Nephron progenitor cell (in vitro differentiated cells): Measurements from ENCODE around the gene SCT.
A peak's percentile ranks its signal among the peaks of the same experiment; 100 is the strongest.

ENCODE experiments used
- DNase-seq: peaks from one replicate; pipeline ENCODE4 v3.0.0; 2021
- H3K27ac Mint-ChIP-seq: 2 replicates; pipeline ENCODE4 v1.8.0; 2021; ENCODE audit warnings: mild to moderate bottlenecking, moderate library complexity, mixed read lengths
- H3K27me3 Mint-ChIP-seq: 2 replicates; pipeline ENCODE4 v1.8.0; 2021; ENCODE audit warnings: mild to moderate bottlenecking, low read depth, mixed read lengths; ENCODE audit not compliant: poor library complexity
- H3K36me3 Mint-ChIP-seq: 2 replicates; pipeline ENCODE4 v1.8.0; 2021; ENCODE audit warnings: low read depth, mixed read lengths
- H3K4me1 Mint-ChIP-seq: 2 replicates; pipeline ENCODE4 v1.8.0; 2021; ENCODE audit warnings: mixed read lengths
- H3K4me3 Mint-ChIP-seq: 2 replicates; pipeline ENCODE4 v1.8.0; 2021; ENCODE audit warnings: mild to moderate bottlenecking, moderate library complexity, mixed read lengths
- H3K9me3 Mint-ChIP-seq: 2 replicates; pipeline ENCODE4 v1.8.0; 2021; ENCODE audit warnings: mild to moderate bottlenecking, moderate library complexity, mixed read lengths
- CTCF ChIP-seq: fragments of 200-600 bp; sonication (generic); IDR thresholded peaks from 2 replicates; pipeline ENCODE4 v1.5.0; 2021; ENCODE audit warnings: antibody characterized with exemption

Gene SCT

GRCh38 chr11:581342-581741 lies 45.6 kb downstream of the SCT start:
- H3K9me3 Mint-ChIP-seq: no peaks in the 10 kb centered on the region

GRCh38 chr11:579830-580601 lies 47.0 kb downstream of the SCT start:
- no peak for DNase-seq
- peak overlapping the region; percentile 87 for H3K27ac Mint-ChIP-seq
- H3K4me3 Mint-ChIP-seq: peak overlapping the region; percentile 53
- no peak for TF ChIP-seq CTCF
- peaks cover 39% of the 10 kb centered on the region for H3K4me1 Mint-ChIP-seq
- H3K36me3 Mint-ChIP-seq: peaks cover 11% of the 10 kb centered on the region
- no peaks in the 10 kb centered on the region for H3K9me3 Mint-ChIP-seq
- H3K27me3 Mint-ChIP-seq: peaks cover 2% of the 10 kb centered on the region

More at GRCh38 chr11:581342-581741, 45.6 kb downstream of the SCT start:
- Mint-ChIP-seq H3K27me3 (no peaks in the 10 kb centered on the region), H3K4me1 (peaks cover 36% of the 10 kb centered on the region), H3K36me3 (peaks cover 14% of the 10 kb centered on the region), H3K27ac (peak overlapping the region; percentile 97), H3K4me3 (peak overlapping the region; percentile 28)
- no peak for TF ChIP-seq CTCF
- no peak for DNase-seq

- Mint-ChIP-seq H3K27ac (peak overlapping the region; percentile 32), H3K4me1 (peaks cover 55% of the 10 kb centered on the region), H3K36me3 (peaks cover 11% of the 10 kb centered on the region), H3K4me3 (peak overlapping the region; percentile 90), H3K27me3 (peaks cover 4% of the 10 kb centered on the region), H3K9me3 (no peaks in the 10 kb centered on the region)
- no peak for DNase-seq
- TF ChIP-seq CTCF: no peak
These were observed 48.5 kb downstream of the SCT start for GRCh38 chr11:578276-579035.

GRCh38 chr11:577611-577894 lies 49.4 kb downstream of the SCT start:
- peak overlapping the region; percentile 90 for H3K4me3 Mint-ChIP-seq
- no peak for TF ChIP-seq CTCF
- DNase-seq: no peak
- peaks cover 4% of the 10 kb centered on the region for H3K27me3 Mint-ChIP-seq
- H3K9me3 Mint-ChIP-seq: no peaks in the 10 kb centered on the region
- peak overlapping the region; percentile 88 for H3K27ac Mint-ChIP-seq
- H3K36me3 Mint-ChIP-seq: peaks cover 11% of the 10 kb centered on the region
- peaks cover 60% of the 10 kb centered on the region for H3K4me1 Mint-ChIP-seq

GRCh38 chr11:576811-577610 lies 50.0 kb downstream of the SCT start:
- H3K9me3 Mint-ChIP-seq: no peaks in the 10 kb centered on the region
- peaks cover 60% of the 10 kb centered on the region for H3K4me1 Mint-ChIP-seq
- no peak for DNase-seq
- H3K27ac Mint-ChIP-seq: peak overlapping the region; percentile 88
- H3K36me3 Mint-ChIP-seq: peaks cover 9% of the 10 kb centered on the region
- peak overlapping the region; percentile 90 for H3K4me3 Mint-ChIP-seq
- no peak for TF ChIP-seq CTCF
- peaks cover 4% of the 10 kb centered on the region for H3K27me3 Mint-ChIP-seq
